ENCODE measurements around the gene MYO3A. TPM values are rescaled to one million over a fixed set of nuclear protein-coding genes. Genes with fewer than 3 reads are reported as not detected.

Gene MYO3A
- total RNA-seq, 2 donors from 2014 or later = 5.2 TPM; not detected in 1

- TF ChIP-seq, protein P1, sequence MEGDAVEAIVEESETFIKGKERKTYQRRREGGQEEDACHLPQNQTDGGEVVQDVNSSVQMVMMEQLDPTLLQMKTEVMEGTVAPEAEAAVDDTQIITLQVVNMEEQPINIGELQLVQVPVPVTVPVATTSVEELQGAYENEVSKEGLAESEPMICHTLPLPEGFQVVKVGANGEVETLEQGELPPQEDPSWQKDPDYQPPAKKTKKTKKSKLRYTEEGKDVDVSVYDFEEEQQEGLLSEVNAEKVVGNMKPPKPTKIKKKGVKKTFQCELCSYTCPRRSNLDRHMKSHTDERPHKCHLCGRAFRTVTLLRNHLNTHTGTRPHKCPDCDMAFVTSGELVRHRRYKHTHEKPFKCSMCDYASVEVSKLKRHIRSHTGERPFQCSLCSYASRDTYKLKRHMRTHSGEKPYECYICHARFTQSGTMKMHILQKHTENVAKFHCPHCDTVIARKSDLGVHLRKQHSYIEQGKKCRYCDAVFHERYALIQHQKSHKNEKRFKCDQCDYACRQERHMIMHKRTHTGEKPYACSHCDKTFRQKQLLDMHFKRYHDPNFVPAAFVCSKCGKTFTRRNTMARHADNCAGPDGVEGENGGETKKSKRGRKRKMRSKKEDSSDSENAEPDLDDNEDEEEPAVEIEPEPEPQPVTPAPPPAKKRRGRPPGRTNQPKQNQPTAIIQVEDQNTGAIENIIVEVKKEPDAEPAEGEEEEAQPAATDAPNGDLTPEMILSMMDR (IDR thresholded peaks at IDR 0.05) = no peak
- no peak for TF ChIP-seq POLR2AphosphoS5 (IDR thresholded peaks at IDR 0.05)
- no peak for TF ChIP-seq POLR2A (IDR thresholded peaks at IDR 0.05)
- intact Hi-C loops (cut with DNase I) = no loop called here
- H3K4me1 ChIP-seq (replicated peaks) = no peaks in the 10 kb centered on the region
- H3K36me3 ChIP-seq = no peaks in the 10 kb centered on the region
- WGBS = 60% methylated on average over 4 of the region's 4 CpGs
- no peak overlapping the region for H3K4me3 ChIP-seq
- H3K9me3 ChIP-seq = no peaks in the 10 kb centered on the region
- H3K27me3 ChIP-seq (replicated peaks; ENCODE audit: insufficient read depth) = no peaks in the 10 kb centered on the region
- no peak overlapping the region for H3K27ac ChIP-seq
- DNase-seq (ENCODE audit: low spot score) = no peak
Observed at GRCh38 chr10:25907261-25907660, 26.8 kb upstream of the MYO3A start.

DNA sequence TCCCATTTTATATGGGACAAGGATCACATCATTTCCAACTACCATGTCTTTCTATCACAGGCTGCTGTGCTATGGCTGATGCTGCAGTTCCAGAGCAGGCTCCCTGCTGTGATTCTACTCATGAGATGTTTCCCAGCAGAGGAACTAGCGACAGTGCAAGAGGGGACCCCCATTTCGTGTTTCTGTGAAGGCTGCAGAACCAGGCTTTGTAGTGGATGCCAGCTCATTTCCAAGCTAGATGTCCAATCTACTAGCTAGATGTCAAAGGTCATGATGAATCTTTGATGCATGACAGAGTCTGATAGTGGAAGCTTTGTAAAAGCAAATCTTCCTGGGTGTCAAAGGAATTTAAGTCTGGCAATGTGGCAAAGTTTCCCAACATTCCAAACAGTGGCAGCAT is 21.2 kb upstream of the MYO3A start:
- TF ChIP-seq POLR2AphosphoS5 (IDR thresholded peaks at IDR 0.05) = no peak
- TF ChIP-seq, protein P1 (IDR thresholded peaks at IDR 0.05) = no peak
- no peak for TF ChIP-seq POLR2A (IDR thresholded peaks at IDR 0.05)
- whole genome bisulfite sequencing = 18% methylated on average over 2 of the region's 2 CpGs
- Histone ChIP-seq H3K27me3 (replicated peaks; ENCODE audit: insufficient read depth) (no peaks in the 10 kb centered on the region), H3K27ac (no peak overlapping the region), H3K9me3 (no peaks in the 10 kb centered on the region), H3K4me3 (no peak overlapping the region), H3K4me1 (replicated peaks) (no peaks in the 10 kb centered on the region), H3K36me3 (no peaks in the 10 kb centered on the region)
- intact Hi-C loops (cut with DNase I) = no loop called here
- DNase-seq (ENCODE audit: low spot score) = no peak

DNA sequence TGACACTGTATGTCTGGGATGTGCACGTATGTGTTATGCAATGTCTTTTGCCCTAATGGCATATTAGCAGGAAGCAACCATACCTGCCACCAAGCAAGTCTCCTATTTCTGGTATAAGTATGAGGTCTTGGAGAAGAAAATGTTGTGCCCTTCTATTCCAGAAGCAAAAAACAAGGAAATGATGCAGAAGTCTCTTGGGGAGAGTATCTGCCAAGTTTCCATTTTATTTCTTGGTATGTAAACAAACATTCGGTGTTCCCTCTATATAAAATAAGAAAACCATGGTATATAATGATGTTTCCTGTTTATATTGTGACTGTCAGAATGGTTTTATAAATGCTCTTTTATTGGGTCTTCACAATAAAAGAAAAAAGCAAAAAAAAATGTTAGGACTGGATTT is 19.3 kb upstream of the MYO3A start:
- TF ChIP-seq POLR2A (IDR thresholded peaks at IDR 0.05) = no peak
- TF ChIP-seq POLR2AphosphoS5 (IDR thresholded peaks at IDR 0.05) = no peak
- TF ChIP-seq, protein P1 (IDR thresholded peaks at IDR 0.05) = no peak
- Histone ChIP-seq H3K9me3 (no peaks in the 10 kb centered on the region), H3K36me3 (no peaks in the 10 kb centered on the region), H3K4me1 (replicated peaks) (no peaks in the 10 kb centered on the region), H3K27me3 (replicated peaks; ENCODE audit: insufficient read depth) (no peaks in the 10 kb centered on the region), H3K27ac (no peak overlapping the region), H3K4me3 (no peak overlapping the region)
- no peak for DNase-seq (ENCODE audit: low spot score)
- 35% methylated on average over 2 of the region's 2 CpGs for WGBS
- intact Hi-C loops (cut with DNase I) = no loop called here

- intact Hi-C loops (cut with DNase I) = no loop called here
- Histone ChIP-seq H3K9me3 (no peaks in the 10 kb centered on the region), H3K36me3 (no peaks in the 10 kb centered on the region), H3K27ac (no peak overlapping the region), H3K27me3 (replicated peaks; ENCODE audit: insufficient read depth) (peaks cover 4% of the 10 kb centered on the region), H3K4me3 (peak overlapping the region; percentile 12 to 24), H3K4me1 (replicated peaks) (no peaks in the 10 kb centered on the region)
- no peak for TF ChIP-seq POLR2A (IDR thresholded peaks at IDR 0.05)
- TF ChIP-seq, protein P1 (IDR thresholded peaks at IDR 0.05) = peak in 1 of 4 experiments; percentile 37
- TF ChIP-seq POLR2AphosphoS5 (IDR thresholded peaks at IDR 0.05) = no peak
- WGBS = 1% methylated on average over 35 of the region's 35 CpGs
- DNase-seq (ENCODE audit: low spot score) = no peak
Observed at GRCh38 chr10:25934621-25935139, 651 bp downstream of the MYO3A start.

DNA sequence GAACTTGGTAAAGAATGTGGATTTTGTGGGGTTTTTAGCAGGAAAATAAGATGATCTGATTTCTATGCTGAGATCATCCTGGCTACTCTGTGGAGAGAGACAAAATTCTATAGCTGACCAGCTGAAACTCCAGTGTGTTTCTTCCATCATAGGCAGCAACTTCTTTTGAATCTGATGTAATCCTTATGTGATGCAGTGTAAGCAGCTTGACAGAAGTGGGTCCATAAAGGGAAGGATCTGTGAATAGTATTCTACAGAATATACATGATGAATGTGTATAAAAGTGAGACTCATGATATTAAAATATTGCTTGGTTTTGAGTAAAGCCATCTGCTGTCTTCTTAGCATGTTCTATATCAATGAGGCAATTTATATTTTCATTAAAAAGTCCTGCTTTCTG is 4.4 kb downstream of the MYO3A start:
- Histone ChIP-seq H3K36me3 (no peaks in the 10 kb centered on the region), H3K27ac (no peak overlapping the region), H3K4me1 (replicated peaks) (no peaks in the 10 kb centered on the region), H3K27me3 (replicated peaks; ENCODE audit: insufficient read depth) (peaks cover 4% of the 10 kb centered on the region), H3K4me3 (no peak overlapping the region), H3K9me3 (no peaks in the 10 kb centered on the region)
- intact Hi-C loops (cut with DNase I) = no loop called here
- TF ChIP-seq, protein P1 (IDR thresholded peaks at IDR 0.05) = no peak
- TF ChIP-seq POLR2A (IDR thresholded peaks at IDR 0.05) (no peak), POLR2AphosphoS5 (IDR thresholded peaks at IDR 0.05) (no peak)
- no peak for DNase-seq (ENCODE audit: low spot score)

All from prostate gland (tissue), 2 donors.